Measurements from ENCODE around the gene CADPS.

DNA sequence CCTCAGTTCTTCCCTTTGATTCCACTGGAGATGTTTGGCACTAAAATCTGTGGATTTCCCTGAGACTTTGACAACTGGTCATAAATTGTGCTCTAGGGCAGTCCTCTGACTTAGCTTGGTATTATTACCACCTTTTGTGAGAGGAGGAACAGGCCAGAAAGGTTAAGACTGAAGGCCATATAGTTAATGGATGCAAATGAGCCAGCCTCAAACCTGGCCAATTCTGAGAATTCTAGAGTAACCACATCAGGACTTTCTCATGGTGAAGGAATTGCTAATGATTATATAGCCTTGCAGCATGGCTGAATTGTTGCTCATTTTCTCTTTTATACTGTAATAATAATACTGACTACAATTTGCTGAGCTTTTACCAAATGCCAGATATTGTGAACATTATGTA lies 162.5 kb downstream of the CADPS start:
- TF ChIP-seq, protein P1, sequence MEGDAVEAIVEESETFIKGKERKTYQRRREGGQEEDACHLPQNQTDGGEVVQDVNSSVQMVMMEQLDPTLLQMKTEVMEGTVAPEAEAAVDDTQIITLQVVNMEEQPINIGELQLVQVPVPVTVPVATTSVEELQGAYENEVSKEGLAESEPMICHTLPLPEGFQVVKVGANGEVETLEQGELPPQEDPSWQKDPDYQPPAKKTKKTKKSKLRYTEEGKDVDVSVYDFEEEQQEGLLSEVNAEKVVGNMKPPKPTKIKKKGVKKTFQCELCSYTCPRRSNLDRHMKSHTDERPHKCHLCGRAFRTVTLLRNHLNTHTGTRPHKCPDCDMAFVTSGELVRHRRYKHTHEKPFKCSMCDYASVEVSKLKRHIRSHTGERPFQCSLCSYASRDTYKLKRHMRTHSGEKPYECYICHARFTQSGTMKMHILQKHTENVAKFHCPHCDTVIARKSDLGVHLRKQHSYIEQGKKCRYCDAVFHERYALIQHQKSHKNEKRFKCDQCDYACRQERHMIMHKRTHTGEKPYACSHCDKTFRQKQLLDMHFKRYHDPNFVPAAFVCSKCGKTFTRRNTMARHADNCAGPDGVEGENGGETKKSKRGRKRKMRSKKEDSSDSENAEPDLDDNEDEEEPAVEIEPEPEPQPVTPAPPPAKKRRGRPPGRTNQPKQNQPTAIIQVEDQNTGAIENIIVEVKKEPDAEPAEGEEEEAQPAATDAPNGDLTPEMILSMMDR (IDR thresholded peaks at IDR 0.05): no peak
- TF ChIP-seq POLR2A (IDR thresholded peaks at IDR 0.05; ENCODE audit: low read length) (no peak), POLR2AphosphoS2 (conservative IDR thresholded peaks at IDR 0.05; ENCODE audit: low read length) (no peak)
- TF ChIP-seq, protein P2, sequence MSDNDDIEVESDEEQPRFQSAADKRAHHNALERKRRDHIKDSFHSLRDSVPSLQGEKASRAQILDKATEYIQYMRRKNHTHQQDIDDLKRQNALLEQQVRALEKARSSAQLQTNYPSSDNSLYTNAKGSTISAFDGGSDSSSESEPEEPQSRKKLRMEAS (IDR thresholded peaks at IDR 0.05): no peak

Measured in A549 (cell line).